Neutrophil (primary cell): ENCODE data around the gene CLDN17.

Experiments
- H3K27ac ChIP-seq: fragments of 200-600 bp; sonication (generic); 2 replicates; pipeline ENCODE4 v1.5.1; 2016; ENCODE audit warnings: mild to moderate bottlenecking, moderate library complexity
- H3K27me3 ChIP-seq: fragments of 200-600 bp; sonication (generic); 2 replicates; pipeline ENCODE4 v1.6.0; 2016; ENCODE audit warnings: mild to moderate bottlenecking
- H3K36me3 ChIP-seq: fragments of 200-600 bp; sonication (generic); 2 replicates; pipeline ENCODE4 v1.5.1; 2017
- H3K4me1 ChIP-seq, 2 experiments: fragments of 200-600 bp in 1 of 2; sonication (generic) in 1 of 2; 1 replicate in 1 of 2; 2 replicates in 1 of 2; pipeline versions ENCODE4 v1.5.1 to v1.6.1; 2013 to 2016; ENCODE audit warnings: low read depth in 1 of 2, low read length in 1 of 2, mild to moderate bottlenecking in 1 of 2, moderate library complexity in 1 of 2; ENCODE audit not compliant: control insufficient read depth in 1 of 2, insufficient read depth in 1 of 2
- H3K4me3 ChIP-seq, 2 experiments: fragments of 200-600 bp in 1 of 2; sonication (generic) in 1 of 2; 1 replicate in 1 of 2; 2 replicates in 1 of 2; pipeline ENCODE4 v1.5.1; 2013 to 2016; ENCODE audit warnings: low read depth in 1 of 2, low read length in 1 of 2, mild to moderate bottlenecking in 1 of 2, moderate library complexity in 1 of 2
- H3K9me3 ChIP-seq: fragments of 200-600 bp; sonication (generic); 2 replicates; pipeline ENCODE4 v1.5.1; 2016
- TF ChIP-seq, protein P1 (sequence below): fragments of 200-600 bp; sonication (generic); IDR thresholded peaks from 2 replicates; pipeline ENCODE4 v1.5.1; 2016; ENCODE audit warnings: antibody characterized with exemption

CLDN17 gene, protein sequence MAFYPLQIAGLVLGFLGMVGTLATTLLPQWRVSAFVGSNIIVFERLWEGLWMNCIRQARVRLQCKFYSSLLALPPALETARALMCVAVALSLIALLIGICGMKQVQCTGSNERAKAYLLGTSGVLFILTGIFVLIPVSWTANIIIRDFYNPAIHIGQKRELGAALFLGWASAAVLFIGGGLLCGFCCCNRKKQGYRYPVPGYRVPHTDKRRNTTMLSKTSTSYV

DNA sequence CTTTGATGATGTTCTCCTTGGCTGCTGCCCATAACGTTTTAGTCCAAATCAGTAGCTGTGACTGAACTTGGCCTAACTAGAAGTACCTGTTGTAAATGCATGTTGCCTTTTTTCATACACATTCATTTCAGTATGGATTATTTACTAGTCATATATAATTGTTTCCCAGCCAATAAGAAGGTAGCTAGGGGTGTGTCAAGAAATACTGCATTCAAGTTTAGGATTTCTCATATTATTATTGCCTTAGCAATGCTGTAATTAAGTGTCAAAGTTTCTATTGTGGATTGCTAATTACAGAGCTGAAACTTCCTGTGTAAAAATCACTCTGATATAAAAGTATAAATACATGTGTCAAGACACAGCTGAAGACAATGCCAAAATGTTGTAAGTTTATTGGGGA, at the start of gene CLDN17:
Gene CLDN17, minus strand, starts transcription at position 101 of the 400 bp plus-strand sequence. CDS start 188 bp downstream, outside the sequence.
- Histone ChIP-seq H3K4me1 (no peaks in the 10 kb centered on the region), H3K27me3 (no peaks in the 10 kb centered on the region), H3K9me3 (no peaks in the 10 kb centered on the region), H3K36me3 (no peaks in the 10 kb centered on the region), H3K4me3 (no peak within 1 kb of the TSS), H3K27ac (no peak within 1 kb of the TSS)
- TF ChIP-seq, protein P1, sequence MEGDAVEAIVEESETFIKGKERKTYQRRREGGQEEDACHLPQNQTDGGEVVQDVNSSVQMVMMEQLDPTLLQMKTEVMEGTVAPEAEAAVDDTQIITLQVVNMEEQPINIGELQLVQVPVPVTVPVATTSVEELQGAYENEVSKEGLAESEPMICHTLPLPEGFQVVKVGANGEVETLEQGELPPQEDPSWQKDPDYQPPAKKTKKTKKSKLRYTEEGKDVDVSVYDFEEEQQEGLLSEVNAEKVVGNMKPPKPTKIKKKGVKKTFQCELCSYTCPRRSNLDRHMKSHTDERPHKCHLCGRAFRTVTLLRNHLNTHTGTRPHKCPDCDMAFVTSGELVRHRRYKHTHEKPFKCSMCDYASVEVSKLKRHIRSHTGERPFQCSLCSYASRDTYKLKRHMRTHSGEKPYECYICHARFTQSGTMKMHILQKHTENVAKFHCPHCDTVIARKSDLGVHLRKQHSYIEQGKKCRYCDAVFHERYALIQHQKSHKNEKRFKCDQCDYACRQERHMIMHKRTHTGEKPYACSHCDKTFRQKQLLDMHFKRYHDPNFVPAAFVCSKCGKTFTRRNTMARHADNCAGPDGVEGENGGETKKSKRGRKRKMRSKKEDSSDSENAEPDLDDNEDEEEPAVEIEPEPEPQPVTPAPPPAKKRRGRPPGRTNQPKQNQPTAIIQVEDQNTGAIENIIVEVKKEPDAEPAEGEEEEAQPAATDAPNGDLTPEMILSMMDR, result no peak

- Histone ChIP-seq H3K36me3 (no peaks in the 10 kb centered on the region), H3K9me3 (no peaks in the 10 kb centered on the region), H3K27ac (no peak within 1 kb of the TSS), H3K4me3 (no peak within 1 kb of the TSS), H3K4me1 (no peaks in the 10 kb centered on the region), H3K27me3 (no peaks in the 10 kb centered on the region)
- TF ChIP-seq, protein P1, result no peak
These were observed 49.6 kb upstream of the CLDN17 start, which contains the start of gene CLDN8 for GRCh38 chr21:30216041-30216723. Gene CLDN8 (minus strand): TSS chr21:30216097. CDS start chr21:30215925, 172 bp downstream.

GRCh38 chr21:30211071-30211470, 44.5 kb upstream of the CLDN17 start:
- TF ChIP-seq, protein P1, result no peak
- no peak overlapping the region for H3K4me3 ChIP-seq

GRCh38 chr21:30209601-30210000, 43.0 kb upstream of the CLDN17 start:
- TF ChIP-seq, protein P1, result no peak
- no peaks in the 10 kb centered on the region for H3K4me1 ChIP-seq
- H3K36me3 ChIP-seq, result no peaks in the 10 kb centered on the region
- no peaks in the 10 kb centered on the region for H3K9me3 ChIP-seq
- no peak overlapping the region for H3K27ac ChIP-seq
- H3K4me3 ChIP-seq, result no peak overlapping the region
- H3K27me3 ChIP-seq, result no peaks in the 10 kb centered on the region

More at GRCh38 chr21:30211071-30211470, 44.5 kb upstream of the CLDN17 start:
- Histone ChIP-seq H3K27ac (no peak overlapping the region), H3K9me3 (no peaks in the 10 kb centered on the region), H3K36me3 (no peaks in the 10 kb centered on the region), H3K27me3 (no peaks in the 10 kb centered on the region), H3K4me1 (no peaks in the 10 kb centered on the region)

- Histone ChIP-seq H3K4me1 (no peaks in the 10 kb centered on the region), H3K4me3 (no peak overlapping the region), H3K27me3 (no peaks in the 10 kb centered on the region), H3K27ac (no peak overlapping the region), H3K9me3 (no peaks in the 10 kb centered on the region), H3K36me3 (no peaks in the 10 kb centered on the region)
- TF ChIP-seq, protein P1, result no peak
These were observed 40.6 kb upstream of the CLDN17 start for GRCh38 chr21:30207252-30207579.
